Ascending aorta (tissue), 2 donors: ENCODE data around the gene NELL1. TPM values are rescaled to one million over a fixed set of nuclear protein-coding genes. Genes with fewer than 3 reads are reported as not detected.

Experiments used
- DNase-seq, 2 donors: peaks; one replicate each; pipeline ENCODE4 v3.0.0-alpha.2; 2019; ENCODE audit warnings: low spot score in 2 of 2
- H3K27ac ChIP-seq, 2 donors: fragments of 200-600 bp; sonication (generic); one replicate each; pipeline ENCODE4 v1.5.1; 2016 to 2017; ENCODE audit warnings: mild to moderate bottlenecking in 1 of 2
- H3K27me3 ChIP-seq: fragments of 200-600 bp; sonication (generic); one replicate; pipeline ENCODE4 v1.5.1; 2017
- H3K36me3 ChIP-seq, 2 donors: fragments of 200-600 bp; sonication (generic); one replicate each; pipeline ENCODE4 v1.5.1; 2016
- H3K4me1 ChIP-seq, 2 donors: fragments of 200-600 bp; sonication (generic); one replicate each; pipeline ENCODE4 v1.5.1; 2016 to 2017; ENCODE audit warnings: mild to moderate bottlenecking in 1 of 2
- H3K4me3 ChIP-seq, 2 donors: fragments of 200-600 bp; sonication (generic); one replicate each; pipeline ENCODE4 v1.5.1; 2016 to 2017; ENCODE audit warnings: mild to moderate bottlenecking in 1 of 2
- H3K9me3 ChIP-seq, 2 donors: fragments of 200-600 bp; sonication (generic); one replicate each; pipeline ENCODE4 v1.5.1; 2016
- intact Hi-C: fragments of 100-400 bp; cut with DNase I; formaldehyde crosslinking; loops from one replicate; pipeline ENCODE4 v1.15.1; 2023
- total RNA-seq: library from RNA; depleted of rRNA; stranded (reverse); fragments of >200 nt; gene quantifications from one replicate; pipeline ENCODE4 v1.1.0, GENCODE V29; 2016
- TF ChIP-seq, protein P1 (sequence below), 3 experiments: fragments of 200-600 bp in 2 of 3; fragments of 450-650 bp in 1 of 3; sonication (generic) in 2 of 3; IDR thresholded peaks; one replicate each; pipeline ENCODE4 v1.5.1; 2016 to 2019; ENCODE audit warnings: antibody characterized with exemption in 3 of 3, mild to moderate bottlenecking in 1 of 3, moderate library complexity in 1 of 3

Gene NELL1
- total RNA-seq, 1 donor from 2014 or later = not detected

GRCh38 chr11:21588754-21589153 lies 919.4 kb downstream of the NELL1 start:
- no peaks in the 10 kb centered on the region for H3K4me1 ChIP-seq
- no peaks in the 10 kb centered on the region for H3K27me3 ChIP-seq
- no peaks in the 10 kb centered on the region for H3K36me3 ChIP-seq
- no peaks in the 10 kb centered on the region for H3K9me3 ChIP-seq
- no peak overlapping the region for H3K27ac ChIP-seq
- H3K4me3 ChIP-seq = no peak overlapping the region
- no peak for DNase-seq
- intact Hi-C loops = no loop called here
- TF ChIP-seq, protein P1, sequence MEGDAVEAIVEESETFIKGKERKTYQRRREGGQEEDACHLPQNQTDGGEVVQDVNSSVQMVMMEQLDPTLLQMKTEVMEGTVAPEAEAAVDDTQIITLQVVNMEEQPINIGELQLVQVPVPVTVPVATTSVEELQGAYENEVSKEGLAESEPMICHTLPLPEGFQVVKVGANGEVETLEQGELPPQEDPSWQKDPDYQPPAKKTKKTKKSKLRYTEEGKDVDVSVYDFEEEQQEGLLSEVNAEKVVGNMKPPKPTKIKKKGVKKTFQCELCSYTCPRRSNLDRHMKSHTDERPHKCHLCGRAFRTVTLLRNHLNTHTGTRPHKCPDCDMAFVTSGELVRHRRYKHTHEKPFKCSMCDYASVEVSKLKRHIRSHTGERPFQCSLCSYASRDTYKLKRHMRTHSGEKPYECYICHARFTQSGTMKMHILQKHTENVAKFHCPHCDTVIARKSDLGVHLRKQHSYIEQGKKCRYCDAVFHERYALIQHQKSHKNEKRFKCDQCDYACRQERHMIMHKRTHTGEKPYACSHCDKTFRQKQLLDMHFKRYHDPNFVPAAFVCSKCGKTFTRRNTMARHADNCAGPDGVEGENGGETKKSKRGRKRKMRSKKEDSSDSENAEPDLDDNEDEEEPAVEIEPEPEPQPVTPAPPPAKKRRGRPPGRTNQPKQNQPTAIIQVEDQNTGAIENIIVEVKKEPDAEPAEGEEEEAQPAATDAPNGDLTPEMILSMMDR (IDR thresholded peaks at IDR 0.05) = no peak

DNA sequence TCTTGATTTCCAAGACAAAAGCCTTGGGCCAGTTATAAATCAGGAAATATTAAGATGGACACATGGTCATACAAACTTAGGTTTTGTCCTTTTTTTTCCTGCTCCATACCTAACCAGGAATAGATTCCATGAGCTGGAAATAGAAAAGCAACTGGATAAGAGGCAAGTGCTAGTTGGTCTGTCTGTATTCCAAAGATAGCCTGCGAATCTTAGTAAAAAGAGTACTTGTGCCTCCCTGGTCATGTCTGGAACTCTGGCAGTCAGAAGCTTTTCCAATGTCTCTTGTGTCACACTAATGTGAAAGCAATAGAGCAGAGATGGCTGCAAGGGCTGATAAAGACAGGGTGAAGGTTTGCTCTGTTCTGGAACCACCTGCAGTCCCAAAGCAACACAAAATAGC lies 933.3 kb downstream of the NELL1 start:
- Histone ChIP-seq H3K36me3 (no peaks in the 10 kb centered on the region), H3K4me3 (no peak overlapping the region), H3K4me1 (no peaks in the 10 kb centered on the region), H3K27ac (no peak overlapping the region), H3K27me3 (no peaks in the 10 kb centered on the region), H3K9me3 (no peaks in the 10 kb centered on the region)
- TF ChIP-seq, protein P1 (IDR thresholded peaks at IDR 0.05) = no peak
- no peak for DNase-seq
- intact Hi-C loops = no loop called here

GRCh38 chr11:21603886-21604285 lies 934.5 kb downstream of the NELL1 start:
- Histone ChIP-seq H3K9me3 (no peaks in the 10 kb centered on the region), H3K27me3 (no peaks in the 10 kb centered on the region), H3K36me3 (no peaks in the 10 kb centered on the region), H3K4me3 (no peak overlapping the region), H3K27ac (no peak overlapping the region), H3K4me1 (no peaks in the 10 kb centered on the region)
- intact Hi-C loops = no loop called here
- DNase-seq = no peak
- TF ChIP-seq, protein P1 (IDR thresholded peaks at IDR 0.05) = no peak

GRCh38 chr11:21604564-21604963 lies 935.2 kb downstream of the NELL1 start:
- Histone ChIP-seq H3K9me3 (no peaks in the 10 kb centered on the region), H3K27me3 (no peaks in the 10 kb centered on the region)

DNA sequence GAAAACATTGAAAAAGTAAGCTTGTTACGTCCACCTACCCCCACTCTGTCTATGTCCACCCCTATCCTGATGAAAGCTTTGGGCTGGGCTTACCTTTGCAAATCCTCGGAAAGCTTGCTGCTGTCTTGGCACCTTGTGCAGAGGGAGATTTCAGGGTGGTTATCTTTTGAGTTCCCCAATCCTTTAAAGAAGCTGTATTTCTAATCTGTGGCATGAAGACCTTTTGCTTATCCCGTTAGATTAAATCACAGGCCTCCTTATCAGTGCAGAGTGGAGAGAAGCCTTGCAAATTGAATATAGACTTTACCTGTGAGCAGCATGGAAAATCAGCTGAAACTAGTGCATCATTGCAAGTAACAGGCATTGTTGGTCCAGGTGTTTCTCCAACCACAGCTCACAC lies 942.9 kb downstream of the NELL1 start:
- no peak for DNase-seq
- H3K27me3 ChIP-seq = no peaks in the 10 kb centered on the region
- H3K4me1 ChIP-seq = no peaks in the 10 kb centered on the region
- H3K27ac ChIP-seq = no peak overlapping the region
- TF ChIP-seq, protein P1 (IDR thresholded peaks at IDR 0.05) = no peak
- no peaks in the 10 kb centered on the region for H3K9me3 ChIP-seq
- H3K4me3 ChIP-seq = no peak overlapping the region
- intact Hi-C loops = no loop called here
- H3K36me3 ChIP-seq = no peaks in the 10 kb centered on the region

More at GRCh38 chr11:21604564-21604963, 935.2 kb downstream of the NELL1 start:
- no peaks in the 10 kb centered on the region for H3K36me3 ChIP-seq
- DNase-seq = no peak
- no peaks in the 10 kb centered on the region for H3K4me1 ChIP-seq
- TF ChIP-seq, protein P1 (IDR thresholded peaks at IDR 0.05) = no peak
- intact Hi-C loops = no loop called here
- H3K4me3 ChIP-seq = no peak overlapping the region
- no peak overlapping the region for H3K27ac ChIP-seq

DNA sequence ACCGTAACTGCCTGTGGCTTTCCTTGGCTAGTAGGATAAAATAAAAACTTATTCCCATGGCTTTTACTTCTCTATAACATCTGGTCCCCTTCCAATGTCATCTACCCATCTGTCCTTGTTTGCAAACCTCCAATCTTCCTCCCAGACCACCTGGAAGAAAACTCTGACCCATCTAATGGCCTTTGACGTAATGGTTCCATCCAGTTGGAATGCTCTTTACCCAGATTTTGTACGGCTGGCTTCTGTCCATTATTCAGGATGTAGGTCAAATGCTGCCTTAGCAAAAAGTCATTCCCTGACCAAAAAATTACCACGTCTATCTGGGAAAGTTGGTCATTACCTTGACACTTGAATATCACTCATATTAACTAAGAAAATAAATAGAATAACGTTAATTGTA lies 945.6 kb downstream of the NELL1 start:
- H3K27ac ChIP-seq = no peak overlapping the region

More for the DNA sequence above, 945.6 kb downstream of the NELL1 start:
- Histone ChIP-seq H3K4me3 (no peak overlapping the region), H3K4me1 (no peaks in the 10 kb centered on the region), H3K27me3 (no peaks in the 10 kb centered on the region), H3K9me3 (no peaks in the 10 kb centered on the region), H3K36me3 (no peaks in the 10 kb centered on the region)
- DNase-seq = no peak
- TF ChIP-seq, protein P1 (IDR thresholded peaks at IDR 0.05) = no peak
- intact Hi-C loops = no loop called here
